Neural cell (in vitro differentiated cells): Measurements from ENCODE around the gene RAB15. TPM values are rescaled to one million over a fixed set of nuclear protein-coding genes. Genes with fewer than 3 reads are reported as not detected.

Experiments
- H2AFZ ChIP-seq: fragments of 200-600, 300-800 bp; sonication (generic), shearing (Covaris generic); 2 replicates; pipeline ENCODE4 v1.6.0; 2014; ENCODE audit warnings: low read depth, mild to moderate bottlenecking, antibody characterized with exemption, low read length, moderate library complexity
- H3F3A ChIP-seq: fragments of 200-600 bp; shearing (Covaris generic); 2 replicates; pipeline ENCODE4 v1.6.1; 2016; ENCODE audit warnings: mild to moderate bottlenecking, moderate library complexity, mixed read lengths, antibody characterized with exemption, low read length; ENCODE audit not compliant: insufficient read depth, poor library complexity, severe bottlenecking
- H3K27ac ChIP-seq: fragments of 200-600, 300-800 bp; sonication (generic), shearing (Covaris generic); 2 replicates; pipeline ENCODE4 v1.5.1; 2014; ENCODE audit warnings: mild to moderate bottlenecking, low read length, moderate library complexity
- H3K27me3 ChIP-seq: fragments of 300-800, 200-600 bp; sonication (generic), shearing (Covaris generic); 2 replicates; pipeline ENCODE4 v1.6.0; 2014; ENCODE audit warnings: mild to moderate bottlenecking, low read depth, low read length, moderate library complexity; ENCODE audit not compliant: insufficient read depth
- H3K36me3 ChIP-seq: fragments of 300-800, 200-600 bp; sonication (generic), shearing (Covaris generic); 2 replicates; pipeline ENCODE4 v1.5.1; 2014; ENCODE audit warnings: mild to moderate bottlenecking, antibody characterized with exemption, low read length, moderate library complexity; ENCODE audit not compliant: insufficient read depth
- H3K4me2 ChIP-seq: fragments of 300-800, 200-600 bp; sonication (generic), shearing (Covaris generic); 2 replicates; pipeline ENCODE4 v1.6.0; 2014; ENCODE audit warnings: mild to moderate bottlenecking, low read length
- H3K4me3 ChIP-seq: fragments of 300-800, 200-600 bp; sonication (generic), shearing (Covaris generic); 2 replicates; pipeline ENCODE4 v1.5.1; 2014; ENCODE audit warnings: mild to moderate bottlenecking, low read length, moderate library complexity
- H3K79me2 ChIP-seq: fragments of 200-600 bp; shearing (Covaris generic); replicated peaks from 2 replicates; pipeline ENCODE4 v1.6.0; 2014; ENCODE audit warnings: mild to moderate bottlenecking, low read length, moderate library complexity; ENCODE audit not compliant: insufficient read depth
- H3K9ac ChIP-seq: fragments of 300-800, 200-600 bp; sonication (generic), shearing (Covaris generic); 2 replicates; pipeline ENCODE4 v1.6.1; 2016; ENCODE audit warnings: mild to moderate bottlenecking, low read length, mixed read lengths
- H3K9me2 ChIP-seq: fragments of 200-600 bp; shearing (Covaris generic); 2 replicates; pipeline ENCODE4 v1.6.1; 2016; ENCODE audit warnings: mild to moderate bottlenecking, low read length, mixed read lengths; ENCODE audit not compliant: insufficient read depth
- H3K9me3 ChIP-seq: fragments of 200-600, 300-800 bp; sonication (generic), shearing (Covaris generic); 2 replicates; pipeline ENCODE4 v1.6.1; 2016; ENCODE audit warnings: mild to moderate bottlenecking, mixed run types, low read length, moderate library complexity, mixed read lengths
- H4K20me1 ChIP-seq: fragments of 200-600 bp; shearing (Covaris generic); 2 replicates; pipeline ENCODE4 v1.6.1; 2016; ENCODE audit warnings: mild to moderate bottlenecking, mixed run types; ENCODE audit not compliant: insufficient read depth
- CTCF ChIP-seq: fragments of 450-650 bp; IDR thresholded peaks from 2 replicates; pipeline ENCODE4 v1.5.1; 2014; ENCODE audit warnings: antibody characterized with exemption, mild to moderate bottlenecking, moderate library complexity; ENCODE audit not compliant: poor library complexity, severe bottlenecking
- EP300 ChIP-seq: fragments of 450-650 bp; conservative IDR thresholded peaks from 2 replicates; pipeline ENCODE4 v1.6.1; 2014; ENCODE audit warnings: antibody characterized with exemption, mild to moderate bottlenecking, moderate library complexity; ENCODE audit not compliant: poor library complexity, severe bottlenecking
- EZH2 ChIP-seq: fragments of 200-600, 300-800 bp; shearing (Covaris generic), sonication (generic); IDR thresholded peaks from 2 replicates; pipeline ENCODE4 v1.6.1; 2014; ENCODE audit warnings: antibody characterized with exemption, low read length, borderline replicate concordance, mild to moderate bottlenecking; ENCODE audit not compliant: insufficient read depth, poor library complexity, severe bottlenecking
- MXI1 ChIP-seq: fragments of 450-650 bp; conservative IDR thresholded peaks from 2 replicates; pipeline ENCODE4 v1.6.1; 2014; ENCODE audit warnings: antibody characterized with exemption, mild to moderate bottlenecking; ENCODE audit not compliant: poor library complexity, severe bottlenecking
- POLR2AphosphoS5 ChIP-seq: IDR thresholded peaks from 2 replicates; pipeline ENCODE4 v1.6.1; 2012
- RAD21 ChIP-seq: fragments of 450-650 bp; conservative IDR thresholded peaks from 2 replicates; pipeline ENCODE4 v1.6.1; 2014; ENCODE audit warnings: antibody characterized with exemption, mild to moderate bottlenecking, moderate library complexity
- REST ChIP-seq: IDR thresholded peaks from 2 replicates; pipeline ENCODE4 v1.6.1; 2012; ENCODE audit warnings: borderline replicate concordance
- SMC3 ChIP-seq: fragments of 450-650 bp; conservative IDR thresholded peaks from 2 replicates; pipeline ENCODE4 v1.6.1; 2014; ENCODE audit warnings: antibody characterized with exemption, mild to moderate bottlenecking, moderate library complexity; ENCODE audit not compliant: poor library complexity
- TAF1 ChIP-seq: IDR thresholded peaks from 2 replicates; pipeline ENCODE4 v1.6.1; 2012; ENCODE audit warnings: low read depth
- polyA plus RNA-seq: library from polyadenylated mRNA; depleted of rRNA; stranded (reverse); fragments of >200 nt; gene quantifications from 2 replicates; pipeline ENCODE4 v1.2.3, GENCODE V29; 2014

RAB15 gene
- polyA plus RNA-seq, 1 donor from 2014 or later = 42.0 TPM

- Histone ChIP-seq H3K27me3 (no peaks in the 10 kb centered on the region), H4K20me1 (no peaks in the 10 kb centered on the region), H3K9ac (no peak overlapping the region), H3K27ac (no peak overlapping the region), H2AFZ (no peak overlapping the region), H3K9me3 (no peaks in the 10 kb centered on the region), H3K9me2 (no peaks in the 10 kb centered on the region), H3K79me2 (no peaks in the 10 kb centered on the region), H3K4me3 (no peak overlapping the region), H3K4me2 (no peak overlapping the region), H3K36me3 (no peaks in the 10 kb centered on the region), H3F3A (no peaks in the 10 kb centered on the region)
- TF ChIP-seq MXI1 (no peak), SMC3 (no peak), EP300 (no peak), EZH2 (no peak), REST (no peak), POLR2AphosphoS5 (no peak), RAD21 (no peak), TAF1 (no peak), CTCF (no peak)
Measured at GRCh38 chr14:64958743-64959142, 13.4 kb downstream of the RAB15 start.

DNA sequence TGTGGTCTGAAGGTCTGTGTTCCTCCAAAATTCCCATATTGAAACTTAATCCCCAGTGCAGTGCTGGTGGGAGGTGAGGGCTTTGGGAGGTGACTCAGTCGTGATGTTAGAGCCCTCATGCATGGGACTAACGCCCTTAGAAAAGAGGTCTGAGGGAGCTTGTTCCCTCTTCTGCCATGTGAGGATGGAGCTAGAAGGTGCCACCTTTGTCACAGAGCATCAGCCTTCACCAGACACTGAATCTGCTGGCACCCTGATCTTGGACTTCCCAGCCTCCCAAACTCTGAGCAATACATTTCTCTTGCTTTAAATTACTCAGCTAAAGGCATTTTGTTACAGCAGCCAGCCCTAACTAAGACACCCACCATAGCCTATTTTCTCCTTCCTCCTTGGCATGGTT is 13.9 kb downstream of the RAB15 start:
- H3K27ac ChIP-seq = no peak overlapping the region
- no peaks in the 10 kb centered on the region for H3K9me3 ChIP-seq
- H2AFZ ChIP-seq = no peak overlapping the region
- H3K9ac ChIP-seq = no peak overlapping the region
- no peaks in the 10 kb centered on the region for H3K9me2 ChIP-seq
- no peaks in the 10 kb centered on the region for H3K36me3 ChIP-seq
- TF ChIP-seq TAF1 (no peak), CTCF (no peak), RAD21 (no peak), EP300 (no peak), EZH2 (no peak), MXI1 (no peak), POLR2AphosphoS5 (no peak), SMC3 (no peak)
- H3K79me2 ChIP-seq = no peaks in the 10 kb centered on the region
- no peak overlapping the region for H3K4me3 ChIP-seq
- no peaks in the 10 kb centered on the region for H3F3A ChIP-seq
- no peaks in the 10 kb centered on the region for H4K20me1 ChIP-seq
- H3K27me3 ChIP-seq = no peaks in the 10 kb centered on the region
- H3K4me2 ChIP-seq = no peak overlapping the region
